CD14-positive monocyte (primary cell): ENCODE measurements around the gene HSD17B3. TPM values are rescaled to one million over a fixed set of nuclear protein-coding genes. Genes with fewer than 3 reads are reported as not detected.

Experiments
- DNase-seq, 3 donors: peaks; one replicate each; pipeline ENCODE4 v3.0.0-alpha.2; 2011 to 2022
- H2AFZ ChIP-seq: 2 replicates; pipeline ENCODE4 v1.6.0; 2012; ENCODE audit warnings: mild to moderate bottlenecking, low read depth, low read length, inconsistent platforms; ENCODE audit not compliant: insufficient read depth, poor library complexity, severe bottlenecking
- H3K27ac ChIP-seq, 2 donors: 1 replicate in 1 of 2; 2 replicates in 1 of 2; pipeline ENCODE4 v1.5.1; 2012 to 2013; ENCODE audit warnings: low read length in 2 of 2, control low read depth in 1 of 2, inconsistent platforms in 1 of 2, low read depth in 1 of 2, mild to moderate bottlenecking in 1 of 2
- H3K27me3 ChIP-seq, 2 donors: one replicate each; pipeline versions ENCODE4 v1.6.0 to v1.6.1; 2011 to 2013; ENCODE audit warnings: low read length in 2 of 2; ENCODE audit not compliant: control insufficient read depth in 2 of 2, insufficient read depth in 2 of 2
- H3K36me3 ChIP-seq, 2 donors: replicated peaks in 1 of 2; 1 replicate in 1 of 2; 2 replicates in 1 of 2; pipeline versions ENCODE4 v1.5.1 to v1.6.1; 2012 to 2013; ENCODE audit warnings: low read length in 2 of 2, control low read depth in 1 of 2, inconsistent platforms in 1 of 2, mild to moderate bottlenecking in 1 of 2; ENCODE audit not compliant: insufficient read depth in 2 of 2, control insufficient read depth in 1 of 2
- H3K4me1 ChIP-seq, 2 donors: 1 replicate in 1 of 2; 2 replicates in 1 of 2; pipeline versions ENCODE4 v1.5.1 to v1.6.1; 2012 to 2013; ENCODE audit warnings: low read length in 2 of 2, control low read depth in 1 of 2, inconsistent platforms in 1 of 2, mild to moderate bottlenecking in 1 of 2, moderate library complexity in 1 of 2; ENCODE audit not compliant: insufficient read depth in 2 of 2, control insufficient read depth in 1 of 2
- H3K4me2 ChIP-seq: replicated peaks from 2 replicates; pipeline ENCODE3; 2012; ENCODE audit warnings: low read length, moderate library complexity, mild to moderate bottlenecking; ENCODE audit not compliant: poor library complexity, severe bottlenecking; ENCODE audit errors: extremely low read depth
- H3K4me3 ChIP-seq, 3 experiments: fragments of 200-600 bp in 1 of 3; sonication (generic) in 1 of 3; replicated peaks in 1 of 3; 1 replicate in 2 of 3; 2 replicates in 1 of 3; pipeline ENCODE4 v1.5.1; 2011 to 2013; ENCODE audit warnings: low read length in 3 of 3, mild to moderate bottlenecking in 3 of 3, control low read depth in 2 of 3, low read depth in 2 of 3, inconsistent platforms in 1 of 3, moderate library complexity in 1 of 3
- H3K79me2 ChIP-seq: 2 replicates; pipeline ENCODE4 v1.6.0; 2012; ENCODE audit warnings: mild to moderate bottlenecking, control low read depth, inconsistent platforms, low read length, moderate library complexity; ENCODE audit not compliant: insufficient read depth
- H3K9ac ChIP-seq: 2 replicates; pipeline ENCODE4 v1.6.0; 2017; ENCODE audit warnings: low read length, mild to moderate bottlenecking; ENCODE audit not compliant: insufficient read depth, poor library complexity, severe bottlenecking
- H3K9me3 ChIP-seq, 2 donors: replicated peaks in 1 of 2; 1 replicate in 1 of 2; 2 replicates in 1 of 2; pipeline versions ENCODE4 v1.5.1 to v1.6.1; 2012 to 2013; ENCODE audit warnings: low read length in 2 of 2, control low read depth in 1 of 2; ENCODE audit not compliant: control insufficient read depth in 1 of 2, insufficient read depth in 1 of 2
- H4K20me1 ChIP-seq: 2 replicates; pipeline ENCODE4 v1.6.0; 2012; ENCODE audit warnings: mild to moderate bottlenecking, low read length, control low read depth, moderate library complexity; ENCODE audit not compliant: insufficient read depth
- H3K27ac Mint-ChIP-seq, 7 donors: one replicate each; pipeline ENCODE4 v1.8.0; 2020; ENCODE audit warnings: mild to moderate bottlenecking in 7 of 7, mixed read lengths in 7 of 7, moderate library complexity in 6 of 7, inconsistent platforms in 2 of 7
- H3K27me3 Mint-ChIP-seq, 3 donors: one replicate each; pipeline ENCODE4 v1.8.0; 2021 to 2022; ENCODE audit warnings: low read depth in 3 of 3, mild to moderate bottlenecking in 3 of 3, mixed read lengths in 3 of 3, moderate library complexity in 3 of 3, inconsistent platforms in 1 of 3
- H3K36me3 Mint-ChIP-seq, 2 donors: one replicate each; pipeline ENCODE4 v1.8.0; 2020; ENCODE audit warnings: mixed read lengths in 2 of 2, inconsistent platforms in 1 of 2, mild to moderate bottlenecking in 1 of 2
- H3K4me1 Mint-ChIP-seq: one replicate; pipeline ENCODE4 v1.8.0; 2020; ENCODE audit warnings: mild to moderate bottlenecking, mixed read lengths
- H3K4me3 Mint-ChIP-seq, 2 donors: one replicate each; pipeline ENCODE4 v1.8.0; 2020; ENCODE audit warnings: mild to moderate bottlenecking in 2 of 2, mixed read lengths in 2 of 2, moderate library complexity in 1 of 2
- H3K9me3 Mint-ChIP-seq, 7 donors: one replicate each; pipeline ENCODE4 v1.8.0; 2020 to 2022; ENCODE audit warnings: mixed read lengths in 7 of 7, mild to moderate bottlenecking in 6 of 7, moderate library complexity in 6 of 7, inconsistent platforms in 2 of 7
- CTCF ChIP-seq: fragments of 200-600 bp; IDR thresholded peaks from one replicate; pipeline ENCODE4 v1.8.0; 2022; ENCODE audit warnings: antibody characterized with exemption, mild to moderate bottlenecking
- WGBS: methylation state at CpG from one replicate; pipeline ENCODE4 v1.1.5; 2013; ENCODE audit warnings: missing lambda C conversion rate; ENCODE audit not compliant: insufficient coverage; 5-methylcytosine and 5-hydroxymethylcytosine counted together
- intact Hi-C, 2 donors: fragments of 100-400 bp; cut with micrococcal nuclease; formaldehyde crosslinking; loops; one replicate each; pipeline versions ENCODE4 v1.15.0 to v1.15.1; 2023
- polyA plus RNA-seq, 3 donors: library from polyadenylated mRNA; depleted of rRNA in 1 of 3; unstranded in 2 of 3; stranded (reverse) in 1 of 3; fragments of 300-500 nt in 2 of 3; fragments of >200 nt in 1 of 3; fragmentation: Illumina TruSeq in 2 of 3; gene quantifications; 1 replicate in 2 of 3; 2 replicates in 1 of 3; pipeline ENCODE4 v1.2.3, GENCODE V29; 2012 to 2021

The HSD17B3 gene
- polyA plus RNA-seq, 3 donors: 0.09 TPM; not detected in 2

GRCh38 chr9:96331236-96331947, 29.4 kb upstream of the HSD17B3 start:
- no peaks in the 10 kb centered on the region for H3K79me2 ChIP-seq
- no peak overlapping the region for H3K27ac ChIP-seq
- Mint-ChIP-seq H3K4me3 (no peak overlapping the region), H3K36me3 (no peaks in the 10 kb centered on the region), H3K4me1 (no peaks in the 10 kb centered on the region), H3K27me3 (peaks cover 0 to 3% (median 0%) of the 10 kb centered on the region in 3 donors), H3K9me3 (no peaks in the 10 kb centered on the region), H3K27ac (no peak overlapping the region)
- no peaks in the 10 kb centered on the region for H4K20me1 ChIP-seq
- no peaks in the 10 kb centered on the region for H3K36me3 ChIP-seq
- WGBS: 90% methylated on average over 6 of the region's 9 CpGs
- no peaks in the 10 kb centered on the region for H3K27me3 ChIP-seq
- DNase-seq: no peak
- H3K4me2 ChIP-seq: no peak overlapping the region
- intact Hi-C loops: no loop called here
- H3K4me3 ChIP-seq: no peak overlapping the region
- H3K9ac ChIP-seq: no peak overlapping the region
- no peaks in the 10 kb centered on the region for H3K4me1 ChIP-seq
- H3K9me3 ChIP-seq: no peaks in the 10 kb centered on the region
- no peak for TF ChIP-seq CTCF
- no peak overlapping the region for H2AFZ ChIP-seq

GRCh38 chr9:96327694-96328352, 25.8 kb upstream of the HSD17B3 start:
- Mint-ChIP-seq H3K27me3 (peaks cover 0 to 2% (median 2%) of the 10 kb centered on the region in 3 donors), H3K9me3 (no peaks in the 10 kb centered on the region), H3K27ac (no peak overlapping the region), H3K4me1 (no peaks in the 10 kb centered on the region), H3K4me3 (no peak overlapping the region), H3K36me3 (peaks cover 11 to 12% of the 10 kb centered on the region in 2 donors)
- Histone ChIP-seq H3K27me3 (no peaks in the 10 kb centered on the region), H3K4me3 (no peak overlapping the region), H3K79me2 (no peaks in the 10 kb centered on the region), H4K20me1 (no peaks in the 10 kb centered on the region), H2AFZ (no peak overlapping the region), H3K27ac (no peak overlapping the region), H3K36me3 (no peaks in the 10 kb centered on the region), H3K9ac (no peak overlapping the region), H3K9me3 (no peaks in the 10 kb centered on the region), H3K4me1 (no peaks in the 10 kb centered on the region), H3K4me2 (no peak overlapping the region)
- peak; percentile 26 to 55 (median 44) for DNase-seq
- no CpG with 5 or more reads among the region's 1 CpG for WGBS
- intact Hi-C loops: loop anchor here in 1 of 2 donors (5.0 kb wide), 1 partner anchor 339 kb away; no protein-coding TSS in a partner anchor
- peak; percentile 92 for TF ChIP-seq CTCF
